ENCODE data around the gene MTCL1. TPM values are rescaled to one million over a fixed set of nuclear protein-coding genes. Genes with fewer than 3 reads are reported as not detected.

The MTCL1 gene
- polyA plus RNA-seq, 1 donor = 24.0 TPM

GRCh38 chr18:8821531-8821930 is 116.2 kb downstream of the MTCL1 start:
- H3K27me3 ChIP-seq (ENCODE audit: control insufficient read depth, insufficient read depth, low read length) = no peaks in the 10 kb centered on the region
- WGBS (ENCODE audit: insufficient coverage, low lambda C conversion rate) = no CpG with 5 or more reads among the region's 1 CpG
- H3K36me3 ChIP-seq (ENCODE audit: control insufficient read depth, insufficient read depth, low read length) = peaks cover 22% of the 10 kb centered on the region
- H3K4me1 ChIP-seq (ENCODE audit: control insufficient read depth, insufficient read depth, low read length) = no peaks in the 10 kb centered on the region
- DNase-seq = no peak
- no peak overlapping the region for H3K4me3 ChIP-seq (ENCODE audit: low read length)
- no peak overlapping the region for H3K27ac ChIP-seq (ENCODE audit: low read length)
- H3K9me3 ChIP-seq (ENCODE audit: control insufficient read depth, low read depth, low read length) = no peaks in the 10 kb centered on the region

- H3K27me3 ChIP-seq (ENCODE audit: control insufficient read depth, insufficient read depth, low read length) = no peaks in the 10 kb centered on the region
- H3K9me3 ChIP-seq (ENCODE audit: control insufficient read depth, low read depth, low read length) = peaks cover 2% of the 10 kb centered on the region
- no peak overlapping the region for H3K4me3 ChIP-seq (ENCODE audit: low read length)
- H3K4me1 ChIP-seq (ENCODE audit: control insufficient read depth, insufficient read depth, low read length) = no peaks in the 10 kb centered on the region
- DNase-seq = no peak
- no peak overlapping the region for H3K27ac ChIP-seq (ENCODE audit: low read length)
- WGBS (ENCODE audit: insufficient coverage, low lambda C conversion rate) = no CpG with 5 or more reads among the region's 10 CpGs
- peaks cover 22% of the 10 kb centered on the region for H3K36me3 ChIP-seq (ENCODE audit: control insufficient read depth, insufficient read depth, low read length)
Measured at GRCh38 chr18:8822643-8823042, 117.3 kb downstream of the MTCL1 start.

- Histone ChIP-seq H3K4me1 (ENCODE audit: control insufficient read depth, insufficient read depth, low read length) (no peaks in the 10 kb centered on the region), H3K27ac (ENCODE audit: low read length) (no peak overlapping the region), H3K27me3 (ENCODE audit: control insufficient read depth, insufficient read depth, low read length) (no peaks in the 10 kb centered on the region), H3K36me3 (ENCODE audit: control insufficient read depth, insufficient read depth, low read length) (peaks cover 22% of the 10 kb centered on the region), H3K4me3 (ENCODE audit: low read length) (no peak overlapping the region), H3K9me3 (ENCODE audit: control insufficient read depth, low read depth, low read length) (peaks cover 2% of the 10 kb centered on the region)
- DNase-seq = no peak
- no CpG with 5 or more reads among the region's 6 CpGs for WGBS (ENCODE audit: insufficient coverage, low lambda C conversion rate)
Measured at GRCh38 chr18:8823530-8823929, 118.2 kb downstream of the MTCL1 start.

- whole genome bisulfite sequencing (ENCODE audit: insufficient coverage, low lambda C conversion rate) = no CpG with 5 or more reads among the region's 20 CpGs
- no peak for DNase-seq
- no peak overlapping the region for H3K4me3 ChIP-seq (ENCODE audit: low read length)
- H3K27me3 ChIP-seq (ENCODE audit: control insufficient read depth, insufficient read depth, low read length) = no peaks in the 10 kb centered on the region
- peaks cover 21% of the 10 kb centered on the region for H3K36me3 ChIP-seq (ENCODE audit: control insufficient read depth, insufficient read depth, low read length)
- H3K4me1 ChIP-seq (ENCODE audit: control insufficient read depth, insufficient read depth, low read length) = no peaks in the 10 kb centered on the region
- no peak overlapping the region for H3K27ac ChIP-seq (ENCODE audit: low read length)
- peaks cover 2% of the 10 kb centered on the region for H3K9me3 ChIP-seq (ENCODE audit: control insufficient read depth, low read depth, low read length)
Measured at GRCh38 chr18:8824846-8825245, 119.5 kb downstream of the MTCL1 start.

DNA sequence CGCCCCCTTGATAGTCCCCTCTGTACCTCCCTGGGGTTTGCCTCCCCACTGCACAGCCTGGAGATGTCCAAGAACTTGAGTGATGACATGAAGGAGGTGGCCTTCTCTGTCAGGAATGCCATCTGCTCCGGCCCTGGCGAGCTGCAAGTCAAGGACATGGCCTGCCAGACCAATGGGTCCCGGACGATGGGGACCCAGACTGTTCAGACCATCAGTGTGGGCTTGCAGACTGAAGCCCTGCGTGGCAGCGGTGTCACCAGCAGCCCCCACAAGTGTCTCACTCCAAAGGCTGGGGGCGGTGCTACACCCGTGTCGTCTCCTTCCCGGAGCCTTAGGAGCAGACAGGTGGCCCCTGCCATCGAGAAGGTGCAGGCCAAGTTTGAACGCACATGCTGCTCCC is 119.9 kb downstream of the MTCL1 start:
- DNase-seq = no peak
- Histone ChIP-seq H3K36me3 (ENCODE audit: control insufficient read depth, insufficient read depth, low read length) (peaks cover 21% of the 10 kb centered on the region), H3K27me3 (ENCODE audit: control insufficient read depth, insufficient read depth, low read length) (no peaks in the 10 kb centered on the region), H3K9me3 (ENCODE audit: control insufficient read depth, low read depth, low read length) (peaks cover 2% of the 10 kb centered on the region), H3K4me3 (ENCODE audit: low read length) (no peak overlapping the region), H3K27ac (ENCODE audit: low read length) (no peak overlapping the region), H3K4me1 (ENCODE audit: control insufficient read depth, insufficient read depth, low read length) (no peaks in the 10 kb centered on the region)
- WGBS (ENCODE audit: insufficient coverage, low lambda C conversion rate) = no CpG with 5 or more reads among the region's 13 CpGs

GRCh38 chr18:8825729-8826375 is 120.5 kb downstream of the MTCL1 start:
- Histone ChIP-seq H3K36me3 (ENCODE audit: control insufficient read depth, insufficient read depth, low read length) (peaks cover 18% of the 10 kb centered on the region), H3K4me3 (ENCODE audit: low read length) (no peak overlapping the region), H3K4me1 (ENCODE audit: control insufficient read depth, insufficient read depth, low read length) (no peaks in the 10 kb centered on the region), H3K27me3 (ENCODE audit: control insufficient read depth, insufficient read depth, low read length) (no peaks in the 10 kb centered on the region), H3K9me3 (ENCODE audit: control insufficient read depth, low read depth, low read length) (peaks cover 2% of the 10 kb centered on the region), H3K27ac (ENCODE audit: low read length) (no peak overlapping the region)
- no peak for DNase-seq
- 100% methylated on average over 1 of the region's 20 CpGs for WGBS (ENCODE audit: insufficient coverage, low lambda C conversion rate)

- Histone ChIP-seq H3K4me1 (ENCODE audit: control insufficient read depth, insufficient read depth, low read length) (no peaks in the 10 kb centered on the region), H3K27me3 (ENCODE audit: control insufficient read depth, insufficient read depth, low read length) (no peaks in the 10 kb centered on the region), H3K4me3 (ENCODE audit: low read length) (no peak overlapping the region), H3K27ac (ENCODE audit: low read length) (no peak overlapping the region), H3K36me3 (ENCODE audit: control insufficient read depth, insufficient read depth, low read length) (peaks cover 17% of the 10 kb centered on the region), H3K9me3 (ENCODE audit: control insufficient read depth, low read depth, low read length) (peaks cover 2% of the 10 kb centered on the region)
- DNase-seq = no peak
- no CpG with 5 or more reads among the region's 3 CpGs for WGBS (ENCODE audit: insufficient coverage, low lambda C conversion rate)
Measured at GRCh38 chr18:8826514-8826913, 121.2 kb downstream of the MTCL1 start.

- Histone ChIP-seq H3K4me3 (ENCODE audit: low read length) (no peak overlapping the region), H3K36me3 (ENCODE audit: control insufficient read depth, insufficient read depth, low read length) (peaks cover 17% of the 10 kb centered on the region), H3K27me3 (ENCODE audit: control insufficient read depth, insufficient read depth, low read length) (no peaks in the 10 kb centered on the region), H3K27ac (ENCODE audit: low read length) (no peak overlapping the region), H3K4me1 (ENCODE audit: control insufficient read depth, insufficient read depth, low read length) (no peaks in the 10 kb centered on the region), H3K9me3 (ENCODE audit: control insufficient read depth, low read depth, low read length) (peaks cover 2% of the 10 kb centered on the region)
- WGBS (ENCODE audit: insufficient coverage, low lambda C conversion rate) = no CpG with 5 or more reads among the region's 12 CpGs
- no peak for DNase-seq
Measured at GRCh38 chr18:8826971-8827370, 121.6 kb downstream of the MTCL1 start.

DNA sequence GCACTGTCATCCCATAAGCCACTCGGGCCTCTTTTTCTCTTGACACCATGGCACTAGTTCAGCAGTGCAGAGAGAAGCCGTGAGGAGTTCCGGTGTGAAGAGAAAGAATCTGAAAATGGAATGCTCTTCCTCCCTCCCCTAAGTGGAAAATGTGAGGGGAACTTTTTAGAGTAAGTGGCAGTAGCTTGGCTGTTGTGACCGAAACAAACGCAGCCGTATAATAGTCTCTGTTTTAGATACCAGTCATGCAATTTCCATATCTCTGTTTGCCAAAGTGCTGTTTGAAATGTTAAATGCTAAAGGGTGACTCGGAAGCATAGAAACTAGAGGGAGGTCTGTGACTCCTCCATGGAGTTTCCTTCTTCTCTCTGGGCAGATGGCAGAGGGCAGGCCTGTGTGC is 122.9 kb downstream of the MTCL1 start:
- Histone ChIP-seq H3K27ac (ENCODE audit: low read length) (no peak overlapping the region), H3K27me3 (ENCODE audit: control insufficient read depth, insufficient read depth, low read length) (no peaks in the 10 kb centered on the region), H3K4me1 (ENCODE audit: control insufficient read depth, insufficient read depth, low read length) (no peaks in the 10 kb centered on the region), H3K36me3 (ENCODE audit: control insufficient read depth, insufficient read depth, low read length) (peaks cover 17% of the 10 kb centered on the region), H3K4me3 (ENCODE audit: low read length) (no peak overlapping the region), H3K9me3 (ENCODE audit: control insufficient read depth, low read depth, low read length) (peaks cover 2% of the 10 kb centered on the region)
- WGBS (ENCODE audit: insufficient coverage, low lambda C conversion rate) = no CpG with 5 or more reads among the region's 7 CpGs
- no peak for DNase-seq

GRCh38 chr18:8828798-8829197 is 123.4 kb downstream of the MTCL1 start:
- no peak for DNase-seq
- Histone ChIP-seq H3K4me1 (ENCODE audit: control insufficient read depth, insufficient read depth, low read length) (no peaks in the 10 kb centered on the region), H3K27ac (ENCODE audit: low read length) (no peak overlapping the region), H3K4me3 (ENCODE audit: low read length) (no peak overlapping the region), H3K9me3 (ENCODE audit: control insufficient read depth, low read depth, low read length) (peaks cover 2% of the 10 kb centered on the region), H3K27me3 (ENCODE audit: control insufficient read depth, insufficient read depth, low read length) (no peaks in the 10 kb centered on the region), H3K36me3 (ENCODE audit: control insufficient read depth, insufficient read depth, low read length) (peaks cover 14% of the 10 kb centered on the region)
- 52% methylated on average over 2 of the region's 10 CpGs for WGBS (ENCODE audit: insufficient coverage, low lambda C conversion rate)

Measured in large intestine (tissue), 3 donors.